CD4-positive, alpha-beta T cell (primary cell): ENCODE measurements around the gene AIFM2. TPM values are rescaled to one million over a fixed set of nuclear protein-coding genes. Genes with fewer than 3 reads are reported as not detected.

ENCODE experiments used
- ATAC-seq: fragments of 200-7000 bp; cut with Tn5 transposase; one replicate; pipeline ENCODE4 v1.10.0; 2022; ENCODE audit warnings: mild to moderate bottlenecking; ENCODE audit not compliant: poor library complexity
- CTCF ChIA-PET: fragments of 350-600 bp; sonication (Branson Sonifier 250); formaldehyde crosslinking; loops from one replicate; lab custom pipeline; 2021; ENCODE audit warnings: antibody characterized with exemption, inconsistent platforms; lab: Charles Lee
- POLR2A ChIA-PET: fragments of 350-600 bp; sonication (Branson Sonifier 250); formaldehyde crosslinking; loops from one replicate; lab custom pipeline; 2021; ENCODE audit warnings: antibody characterized with exemption, inconsistent platforms; lab: Charles Lee
- DNase-seq, 14 experiments: peaks; one replicate each; pipeline ENCODE4 v3.0.0-alpha.2; 2013 to 2020; ENCODE audit warnings: mixed read lengths in 2 of 14
- H3K27ac ChIP-seq, 2 donors: one replicate each; pipeline versions ENCODE4 v1.5.1 to v1.7.0; 2013; ENCODE audit warnings: low read length in 2 of 2, low read depth in 1 of 2, mild to moderate bottlenecking in 1 of 2
- H3K27me3 ChIP-seq, 2 experiments: 1 replicate in 1 of 2; 2 replicates in 1 of 2; pipeline versions ENCODE4 v1.6.1 to v1.7.0; 2013; ENCODE audit warnings: low read length in 2 of 2, control low read depth in 1 of 2, mild to moderate bottlenecking in 1 of 2, moderate library complexity in 1 of 2; ENCODE audit not compliant: insufficient read depth in 2 of 2, control insufficient read depth in 1 of 2
- H3K36me3 ChIP-seq: one replicate; pipeline ENCODE4 v1.6.1; 2013; ENCODE audit warnings: low read length, control low read depth; ENCODE audit not compliant: insufficient read depth
- H3K4me1 ChIP-seq: one replicate; pipeline ENCODE4 v1.6.1; 2013; ENCODE audit warnings: low read length, control low read depth; ENCODE audit not compliant: insufficient read depth
- H3K4me3 ChIP-seq: one replicate; pipeline ENCODE4 v1.5.1; 2013; ENCODE audit warnings: mild to moderate bottlenecking, low read length, moderate library complexity
- H3K9me3 ChIP-seq, 2 experiments: 1 replicate in 1 of 2; 2 replicates in 1 of 2; pipeline versions ENCODE4 v1.6.1 to v1.7.0; 2013; ENCODE audit warnings: low read length in 2 of 2, mild to moderate bottlenecking in 2 of 2, control low read depth in 1 of 2, moderate library complexity in 1 of 2; ENCODE audit not compliant: control insufficient read depth in 1 of 2, insufficient read depth in 1 of 2
- H3K27ac Mint-ChIP-seq: one replicate; pipeline ENCODE4 v1.8.0; 2020; ENCODE audit warnings: mixed read lengths
- H3K27me3 Mint-ChIP-seq: one replicate; pipeline ENCODE4 v1.8.0; 2021; ENCODE audit warnings: mixed read lengths
- H3K36me3 Mint-ChIP-seq: one replicate; pipeline ENCODE4 v1.8.0; 2021; ENCODE audit warnings: low read depth, mixed read lengths
- H3K4me1 Mint-ChIP-seq: one replicate; pipeline ENCODE4 v1.8.0; 2021; ENCODE audit warnings: low read depth, mixed read lengths
- H3K4me3 Mint-ChIP-seq: one replicate; pipeline ENCODE4 v1.8.0; 2020; ENCODE audit warnings: mild to moderate bottlenecking, mixed read lengths
- H3K9me3 Mint-ChIP-seq: one replicate; pipeline ENCODE4 v1.8.0; 2020; ENCODE audit warnings: mixed read lengths
- CTCF ChIP-seq: fragments of 200-600 bp; IDR thresholded peaks from one replicate; pipeline ENCODE4 v1.8.0; 2022; ENCODE audit warnings: antibody characterized with exemption, mild to moderate bottlenecking
- intact Hi-C, 2 experiments: fragments of 100-400 bp; cut with DNase I in 1 of 2; cut with micrococcal nuclease in 1 of 2; formaldehyde crosslinking; loops; one replicate each; pipeline versions ENCODE4 v1.15.1 to v1.9.0; 2023 to 2025; cut with DNase I, micrococcal nuclease
- total RNA-seq, 174 experiments: library from RNA in 2 of 174; stranded (reverse) in 2 of 174; gene quantifications; one replicate each; pipeline ENCODE4 v1.2.3 and lab custom pipeline; 2021 to 2026

AIFM2 gene
- total RNA-seq, 2 experiments from 2014 or later: 2.3 to 2.5 TPM

GRCh38 chr10:70120417-70120816, 12.2 kb downstream of the AIFM2 start:
- no peak overlapping the region for H3K27ac ChIP-seq
- H3K36me3 ChIP-seq: peaks cover 4% of the 10 kb centered on the region
- Mint-ChIP-seq H3K9me3 (no peaks in the 10 kb centered on the region), H3K4me3 (no peak overlapping the region), H3K4me1 (peaks cover 6% of the 10 kb centered on the region), H3K36me3 (peaks cover 11% of the 10 kb centered on the region), H3K27me3 (no peaks in the 10 kb centered on the region), H3K27ac (no peak overlapping the region)
- H3K27me3 ChIP-seq: no peaks in the 10 kb centered on the region
- no peak for TF ChIP-seq CTCF
- H3K4me3 ChIP-seq: no peak overlapping the region
- intact Hi-C loops: no loop called here
- ATAC-seq (no peak), DNase-seq (no peak)
- CTCF ChIA-PET: interaction anchor here (1.3 kb wide), 1 partner anchor 26 kb away, joined by 5 read pairs; the partner anchor contains the start of gene TYSND1
- peaks cover 9% of the 10 kb centered on the region for H3K4me1 ChIP-seq
- POLR2A ChIA-PET: no interaction called here
- no peaks in the 10 kb centered on the region for H3K9me3 ChIP-seq

- ATAC-seq (no peak), DNase-seq (no peak)
- TF ChIP-seq CTCF: no peak
- H3K4me3 ChIP-seq: no peak overlapping the region
- POLR2A ChIA-PET: no interaction called here
- no peak overlapping the region for H3K27ac ChIP-seq
- Mint-ChIP-seq H3K4me3 (no peak overlapping the region), H3K4me1 (peaks cover 6% of the 10 kb centered on the region), H3K36me3 (peaks cover 11% of the 10 kb centered on the region), H3K27me3 (no peaks in the 10 kb centered on the region), H3K9me3 (no peaks in the 10 kb centered on the region), H3K27ac (no peak overlapping the region)
- no peaks in the 10 kb centered on the region for H3K9me3 ChIP-seq
- peaks cover 9% of the 10 kb centered on the region for H3K4me1 ChIP-seq
- CTCF ChIA-PET: interaction anchor here (1.3 kb wide), 1 partner anchor 26 kb away, joined by 5 read pairs; the partner anchor contains the start of gene TYSND1
- intact Hi-C loops: loop anchor here in 1 of 2 experiments (10.0 kb wide), 1 partner anchor 245 kb away; no protein-coding TSS in a partner anchor
- H3K27me3 ChIP-seq: no peaks in the 10 kb centered on the region
- H3K36me3 ChIP-seq: peaks cover 6% of the 10 kb centered on the region
Measured at GRCh38 chr10:70119623-70120022, 13.0 kb downstream of the AIFM2 start.

- Histone ChIP-seq H3K4me1 (peaks cover 9% of the 10 kb centered on the region), H3K9me3 (no peaks in the 10 kb centered on the region), H3K36me3 (peaks cover 6% of the 10 kb centered on the region), H3K4me3 (no peak overlapping the region), H3K27ac (no peak overlapping the region), H3K27me3 (no peaks in the 10 kb centered on the region)
- Mint-ChIP-seq H3K27ac (no peak overlapping the region), H3K4me1 (peaks cover 6% of the 10 kb centered on the region), H3K27me3 (no peaks in the 10 kb centered on the region), H3K9me3 (no peaks in the 10 kb centered on the region), H3K36me3 (peaks cover 11% of the 10 kb centered on the region), H3K4me3 (no peak overlapping the region)
- intact Hi-C loops: loop anchor here in 1 of 2 experiments (10.0 kb wide), 1 partner anchor 246 kb away; no protein-coding TSS in a partner anchor
- CTCF ChIA-PET: interaction anchor here (1.4 kb wide), 1 partner anchor 27 kb away, joined by 4 read pairs; the partner anchor contains the start of gene TYSND1
- TF ChIP-seq CTCF: no peak
- no peak for ATAC-seq
- DNase-seq: no peak
- POLR2A ChIA-PET: interaction anchor here (0.7 to 1.4 kb wide), 2 partner anchors 26 to 27 kb away, joined by 3 to 4 read pairs; no protein-coding TSS in a partner anchor
Measured at GRCh38 chr10:70119197-70119596, 13.4 kb downstream of the AIFM2 start.
